Stimulated activated CD8-positive, alpha-beta memory T cell treated with anti-CD3 and anti-CD28 coated beads, Interleukin-4, amount 100 ng/mL, for 1 hour (primary cell): ENCODE measurements around the gene CLDN15.

Experiments
- DNase-seq, 2 donors: peaks; one replicate each; pipeline ENCODE4 v3.0.0-alpha.2; 2020; ENCODE audit warnings: low read depth in 2 of 2, low spot score in 1 of 2

The CLDN15 gene

DNA sequence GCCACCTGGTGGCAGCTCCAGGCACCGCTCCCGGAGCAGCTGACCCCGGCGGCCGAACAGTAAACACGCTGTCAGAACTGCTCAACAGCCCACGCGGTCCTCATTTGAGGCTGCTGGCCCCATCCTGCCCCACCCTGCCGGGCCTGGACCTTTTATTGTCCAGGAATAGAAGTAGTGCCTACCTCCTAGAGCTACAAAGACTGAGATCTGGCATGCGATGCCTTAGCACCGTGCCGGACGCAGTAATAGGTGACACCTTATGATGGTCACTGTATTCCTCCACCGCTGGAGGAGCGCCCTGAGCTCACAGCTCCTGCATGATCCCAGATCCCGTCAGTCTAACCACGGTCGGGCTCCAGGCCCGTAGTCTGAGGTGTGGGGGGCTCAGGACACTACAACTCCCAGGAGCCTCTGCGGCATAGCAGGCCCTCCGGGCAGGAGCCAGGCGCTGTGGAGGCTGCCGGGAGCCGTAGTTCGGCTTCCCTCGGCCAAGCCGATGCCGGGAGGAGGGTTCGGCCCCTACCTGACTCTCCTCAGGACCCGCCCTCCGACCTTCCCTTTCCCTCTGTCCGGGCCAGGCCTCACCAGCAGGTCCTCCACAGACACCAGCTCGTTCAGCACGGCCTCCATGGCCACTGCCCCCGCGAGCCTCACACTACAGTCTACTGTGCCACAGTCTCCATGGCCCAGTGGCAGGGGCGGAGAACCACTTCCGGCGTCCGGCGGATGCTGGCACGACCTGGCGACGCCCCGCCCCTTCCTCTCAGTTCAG lies 7.0 kb upstream of the CLDN15 start, which contains the start of gene FIS1:
TSS of gene FIS1 (minus strand) at position 707 of the 772 bp plus-strand sequence. CDS start at position 630, 77 bp downstream.
- peak; percentile 85 to 88 for DNase-seq

DNA sequence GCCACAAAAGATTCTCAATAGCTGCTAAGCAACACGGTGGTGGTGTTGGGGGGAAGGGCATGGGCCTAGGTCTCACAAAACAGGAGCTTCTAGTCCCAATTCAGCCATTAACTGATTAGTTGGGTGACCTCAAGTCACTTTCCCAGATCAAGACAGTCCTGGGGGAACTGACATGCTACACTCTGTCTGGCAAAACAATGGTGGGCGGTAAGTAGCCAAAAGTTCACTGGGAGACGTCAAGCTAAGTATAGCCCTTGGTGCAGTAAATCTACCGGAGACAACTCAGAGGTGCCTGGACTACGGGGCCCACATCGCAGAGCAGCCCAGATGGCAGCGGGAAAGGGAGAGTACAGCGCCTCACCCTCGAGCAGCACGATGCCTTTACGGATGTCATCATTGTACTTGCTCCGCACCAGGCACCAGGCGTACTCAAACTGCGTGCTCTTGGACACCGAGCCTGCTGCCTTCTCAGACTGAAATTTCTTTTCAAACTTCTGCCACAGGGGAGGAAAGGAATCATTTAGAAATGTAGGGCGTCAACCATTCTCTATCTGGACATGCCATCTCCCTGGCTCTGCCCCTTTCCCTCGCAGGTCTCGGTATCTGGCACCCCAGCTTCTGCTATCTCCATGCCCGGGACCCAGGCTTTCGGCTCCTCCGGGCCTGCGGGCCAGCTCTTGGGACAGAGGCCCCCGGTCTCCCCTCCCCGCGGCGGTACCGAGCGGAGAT lies 6.2 kb upstream of the CLDN15 start:
- DNase-seq = no peak

- DNase-seq = no peak
Observed at GRCh38 chr7:101241443-101242349, 4.1 kb upstream of the CLDN15 start.

DNA sequence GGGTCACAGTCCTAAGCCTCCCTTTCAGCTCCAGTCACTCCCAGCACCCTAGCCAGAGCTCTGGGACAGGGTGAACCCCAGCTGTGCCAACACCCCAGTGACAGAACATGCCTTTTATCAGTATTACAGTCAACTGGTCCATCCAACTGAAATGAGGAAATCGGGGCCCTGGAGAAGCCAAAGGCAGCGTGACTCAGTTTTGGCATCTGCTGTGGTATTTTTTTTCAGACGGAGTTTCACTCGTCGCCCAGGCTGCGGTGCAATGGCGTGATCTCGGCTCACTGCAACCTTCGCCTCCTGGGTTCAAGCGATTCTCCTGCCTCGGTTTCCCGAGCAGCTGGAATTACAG lies 3.4 kb upstream of the CLDN15 start:
- no peak for DNase-seq

- DNase-seq = no peak
Observed at GRCh38 chr7:101240226-101241014, 2.8 kb upstream of the CLDN15 start.

DNA sequence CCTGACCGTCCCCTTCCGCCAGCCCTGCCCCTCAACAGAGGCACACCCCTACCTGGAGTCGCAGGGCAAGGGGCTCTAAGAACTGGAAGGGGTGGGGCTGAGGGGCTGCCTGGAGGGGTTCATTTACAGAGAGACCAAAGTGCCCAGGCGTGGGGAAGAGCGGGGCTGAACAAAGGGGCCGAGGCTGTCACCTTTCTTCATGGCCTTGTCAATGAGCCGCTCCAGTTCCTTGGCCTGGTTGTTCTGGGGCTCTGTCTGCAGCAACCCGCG lies 2.3 kb upstream of the CLDN15 start:
- DNase-seq = no peak

- DNase-seq = no peak
Observed at GRCh38 chr7:101239191-101239950, 1.8 kb upstream of the CLDN15 start.

GRCh38 chr7:101238226-101239182 lies 902 bp upstream of the CLDN15 start:
- DNase-seq = no peak

GRCh38 chr7:101236292-101236835 lies 1.2 kb downstream of the CLDN15 start:
- DNase-seq = no peak

- DNase-seq = no peak
Observed at GRCh38 chr7:101235522-101235921, 2.1 kb downstream of the CLDN15 start.

- no peak for DNase-seq
Observed at GRCh38 chr7:101235050-101235449, 2.6 kb downstream of the CLDN15 start.

- no peak for DNase-seq
Observed at GRCh38 chr7:101234636-101235035, 3.0 kb downstream of the CLDN15 start.

GRCh38 chr7:101233907-101234547 lies 3.6 kb downstream of the CLDN15 start:
- DNase-seq = no peak

DNA sequence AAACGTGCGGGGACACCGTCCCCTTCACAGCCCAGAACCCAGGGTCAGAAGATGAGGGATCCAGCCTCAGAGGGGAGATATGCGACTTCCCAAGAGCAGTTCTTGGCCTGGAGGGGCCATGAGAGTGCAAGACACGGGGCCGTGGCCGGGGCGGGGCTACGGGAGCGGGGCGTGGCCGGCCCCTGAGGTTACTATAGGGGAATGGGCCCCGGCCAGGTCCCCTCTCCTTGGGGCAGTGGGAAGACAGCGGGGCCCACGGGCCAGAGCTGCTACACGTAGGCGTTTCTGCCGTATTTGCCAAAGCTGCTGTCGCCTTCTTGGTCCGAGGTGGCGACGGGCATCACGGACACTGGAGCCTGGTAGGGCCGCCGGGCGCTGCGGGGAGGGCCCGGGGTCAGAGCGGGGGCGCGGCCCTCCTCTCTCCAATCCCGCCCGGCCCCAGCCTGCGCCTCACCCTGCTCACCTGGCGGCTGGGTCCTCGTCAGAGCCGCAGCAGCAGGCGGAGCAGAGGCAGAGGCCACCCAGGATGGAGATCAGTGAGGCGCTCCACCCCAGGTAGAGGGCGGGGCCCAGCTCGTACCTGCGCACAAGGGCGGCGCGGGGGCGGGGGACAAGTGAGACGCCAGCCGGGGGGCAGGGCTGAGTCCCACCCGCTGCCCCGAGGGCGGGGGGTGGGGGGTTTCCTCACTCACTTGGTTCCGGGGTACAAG lies 5.3 kb downstream of the CLDN15 start:
- DNase-seq = no peak

DNA sequence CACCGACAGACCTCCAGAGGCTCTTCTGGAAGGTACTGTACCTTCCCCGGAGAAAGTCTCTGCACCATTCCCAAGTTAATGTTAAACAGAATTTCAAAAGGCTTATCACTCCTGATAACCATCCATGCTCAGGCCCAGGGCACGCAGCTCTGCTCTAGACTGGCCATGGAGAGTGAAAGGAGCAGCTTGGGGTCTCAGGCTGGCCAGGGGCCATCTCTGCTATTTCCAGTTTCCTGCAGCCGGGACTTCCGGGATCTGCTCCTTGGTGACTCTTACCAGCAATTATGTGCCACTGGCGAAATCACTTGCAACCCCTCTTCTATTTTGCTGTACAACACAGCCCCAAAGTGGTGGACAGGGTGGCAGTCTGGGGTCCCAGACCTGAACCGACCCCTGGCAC lies 6.0 kb downstream of the CLDN15 start:
- no peak for DNase-seq

GRCh38 chr7:101226721-101227120 lies 10.9 kb downstream of the CLDN15 start:
- no peak for DNase-seq

DNA sequence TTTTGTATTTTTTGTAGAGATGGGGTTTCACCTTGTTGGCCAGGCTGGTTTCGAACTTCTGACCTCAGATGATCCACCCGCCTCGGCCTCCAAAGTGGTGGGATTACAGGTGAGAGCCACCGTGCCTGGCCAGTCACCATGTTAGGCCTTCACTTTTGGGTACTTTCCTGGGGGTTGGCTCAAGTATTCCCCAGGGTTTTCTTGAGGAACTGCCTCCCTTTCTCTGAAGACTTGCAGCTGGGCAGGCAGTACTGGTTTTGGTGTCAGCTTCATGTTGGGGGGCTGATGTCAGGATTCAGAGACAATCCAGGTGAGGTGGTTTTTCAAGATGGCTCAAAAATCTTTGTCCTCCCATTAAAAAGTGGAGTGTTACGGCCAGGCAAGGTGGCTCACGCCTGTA lies 12.0 kb downstream of the CLDN15 start:
- no peak for DNase-seq

DNA sequence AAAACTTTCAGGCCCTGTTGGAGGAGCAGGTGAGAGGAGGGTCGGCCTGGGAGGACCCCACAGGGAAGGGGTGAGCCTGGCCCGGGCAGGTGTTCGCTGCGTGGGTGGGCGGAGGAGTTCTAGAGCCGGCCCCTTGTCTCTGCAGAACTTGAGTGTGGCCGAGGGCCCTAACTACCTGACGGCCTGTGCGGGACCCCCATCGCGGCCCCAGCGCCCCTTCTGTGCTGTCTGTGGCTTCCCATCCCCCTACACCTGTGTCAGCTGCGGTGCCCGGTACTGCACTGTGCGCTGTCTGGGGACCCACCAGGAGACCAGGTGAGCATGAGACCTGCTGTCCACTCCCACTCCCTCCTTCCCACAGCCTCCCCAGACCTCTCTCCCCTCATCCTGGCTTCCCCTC lies 14.1 kb downstream of the CLDN15 start:
- DNase-seq = no peak
